ENCODE results near the gene SIK2. TPM values are rescaled to one million over a fixed set of nuclear protein-coding genes. Genes with fewer than 3 reads are reported as not detected.

SIK2 gene
- total RNA-seq, 1 donor from 2014 or later = 21.8 TPM

- no peak for TF ChIP-seq CTCF (conservative IDR thresholded peaks at IDR 0.05)
- no peak overlapping the region for H3K27ac Mint-ChIP-seq (ENCODE audit: unreplicated experiment)
- H3K4me3 Mint-ChIP-seq = no peak overlapping the region
Observed at GRCh38 chr11:111671383-111671782, 69.1 kb downstream of the SIK2 start.

GRCh38 chr11:111672949-111673348 is 70.7 kb downstream of the SIK2 start:
- Mint-ChIP-seq H3K9me3 (no peaks in the 10 kb centered on the region), H3K27ac (ENCODE audit: unreplicated experiment) (no peak overlapping the region), H3K4me3 (no peak overlapping the region), H3K27me3 (ENCODE audit: low read depth) (no peaks in the 10 kb centered on the region), H3K36me3 (ENCODE audit: low read depth) (peaks cover 25% of the 10 kb centered on the region), H3K4me1 (no peaks in the 10 kb centered on the region)
- TF ChIP-seq CTCF (conservative IDR thresholded peaks at IDR 0.05) = no peak
- DNase-seq (ENCODE audit: low read depth, low spot score) = no peak

More at GRCh38 chr11:111671383-111671782, 69.1 kb downstream of the SIK2 start:
- Mint-ChIP-seq H3K27me3 (ENCODE audit: low read depth) (no peaks in the 10 kb centered on the region), H3K4me1 (no peaks in the 10 kb centered on the region), H3K9me3 (no peaks in the 10 kb centered on the region), H3K36me3 (ENCODE audit: low read depth) (peaks cover 25% of the 10 kb centered on the region)
- DNase-seq (ENCODE audit: low read depth, low spot score) = no peak

GRCh38 chr11:111674941-111675340 is 72.7 kb downstream of the SIK2 start:
- H3K4me3 Mint-ChIP-seq = no peak overlapping the region
- peaks cover 25% of the 10 kb centered on the region for H3K36me3 Mint-ChIP-seq (ENCODE audit: low read depth)
- H3K27ac Mint-ChIP-seq (ENCODE audit: unreplicated experiment) = no peak overlapping the region
- DNase-seq (ENCODE audit: low read depth, low spot score) = no peak
- H3K4me1 Mint-ChIP-seq = no peaks in the 10 kb centered on the region
- TF ChIP-seq CTCF (conservative IDR thresholded peaks at IDR 0.05) = no peak
- H3K27me3 Mint-ChIP-seq (ENCODE audit: low read depth) = no peaks in the 10 kb centered on the region
- H3K9me3 Mint-ChIP-seq = no peaks in the 10 kb centered on the region

- no peak for TF ChIP-seq CTCF (conservative IDR thresholded peaks at IDR 0.05)
- Mint-ChIP-seq H3K9me3 (no peaks in the 10 kb centered on the region), H3K27me3 (ENCODE audit: low read depth) (no peaks in the 10 kb centered on the region), H3K36me3 (ENCODE audit: low read depth) (peaks cover 25% of the 10 kb centered on the region), H3K4me1 (no peaks in the 10 kb centered on the region), H3K4me3 (no peak overlapping the region), H3K27ac (ENCODE audit: unreplicated experiment) (no peak overlapping the region)
- DNase-seq (ENCODE audit: low read depth, low spot score) = no peak
Observed at GRCh38 chr11:111675891-111676290, 73.6 kb downstream of the SIK2 start.

GRCh38 chr11:111676878-111677585 is 74.8 kb downstream of the SIK2 start:
- Mint-ChIP-seq H3K27me3 (ENCODE audit: low read depth) (no peaks in the 10 kb centered on the region), H3K27ac (ENCODE audit: unreplicated experiment) (no peak overlapping the region)
- TF ChIP-seq CTCF (conservative IDR thresholded peaks at IDR 0.05) = no peak

More at GRCh38 chr11:111676878-111677585, 74.8 kb downstream of the SIK2 start:
- Mint-ChIP-seq H3K4me1 (no peaks in the 10 kb centered on the region), H3K4me3 (no peak overlapping the region), H3K36me3 (ENCODE audit: low read depth) (peaks cover 18% of the 10 kb centered on the region), H3K9me3 (no peaks in the 10 kb centered on the region)
- no peak for DNase-seq (ENCODE audit: low read depth, low spot score)
